WTC11 (cell line): ENCODE results near the gene SMOC2. TPM values are rescaled to one million over a fixed set of nuclear protein-coding genes. Genes with fewer than 3 reads are reported as not detected.
A peak's percentile ranks its signal among the peaks of the same experiment; 100 is the strongest.

Experiments used
- ATAC-seq: fragments of 200-7000 bp; cut with Tn5 transposase; 2 replicates; pipeline ENCODE4 v1.10.0; 2021; ENCODE audit warnings: mild to moderate bottlenecking, moderate library complexity
- CTCF ChIA-PET: fragments of 300-600 bp; sonication (Branson Sonifier 250); formaldehyde crosslinking; loops from one replicate; lab custom pipeline; 2021; ENCODE audit warnings: antibody characterized with exemption; lab: Charles Lee
- POLR2A ChIA-PET: fragments of 350-600 bp; sonication (Branson Sonifier 250); formaldehyde crosslinking; loops from one replicate; lab custom pipeline; 2021; ENCODE audit warnings: antibody characterized with exemption; lab: Charles Lee
- DNase-seq: peaks from one replicate; pipeline ENCODE4 v3.0.0; 2021; ENCODE audit warnings: low spot score
- H3K27ac Mint-ChIP-seq: 2 replicates; pipeline ENCODE4 v1.8.0; 2021; ENCODE audit warnings: mixed read lengths
- H3K27me3 Mint-ChIP-seq: 2 replicates; pipeline ENCODE4 v1.8.0; 2021; ENCODE audit warnings: low read depth, mild to moderate bottlenecking, moderate library complexity, mixed read lengths
- H3K36me3 Mint-ChIP-seq: 2 replicates; pipeline ENCODE4 v1.8.0; 2021; ENCODE audit warnings: mixed read lengths
- H3K4me1 Mint-ChIP-seq: 2 replicates; pipeline ENCODE4 v1.8.0; 2022; ENCODE audit warnings: mixed read lengths
- H3K4me3 Mint-ChIP-seq: 2 replicates; pipeline ENCODE4 v1.8.0; 2021; ENCODE audit warnings: mild to moderate bottlenecking, moderate library complexity, mixed read lengths
- H3K9me3 Mint-ChIP-seq: 2 replicates; pipeline ENCODE4 v1.8.0; 2021; ENCODE audit warnings: mixed read lengths
- JUN ChIP-seq: sonication (generic); formaldehyde crosslinking; IDR thresholded peaks from 2 replicates; pipeline ENCODE4 v1.8.0; 2023; ENCODE audit warnings: mild to moderate bottlenecking, missing genetic modification reagents
- MXD4 ChIP-seq: fragments of 250-450 bp; sonication (Bioruptor Pico); IDR thresholded peaks from 2 replicates; pipeline ENCODE4 v1.8.0; 2021; ENCODE audit warnings: mild to moderate bottlenecking, moderate library complexity, borderline replicate concordance
- NFYB ChIP-seq: sonication (generic); formaldehyde crosslinking; conservative IDR thresholded peaks from 2 replicates; pipeline ENCODE4 v1.8.0; 2022; ENCODE audit warnings: low read depth, missing genetic modification reagents
- RELA ChIP-seq: sonication (generic); formaldehyde crosslinking; IDR thresholded peaks from 2 replicates; pipeline ENCODE4 v1.8.1; 2022; ENCODE audit warnings: missing genetic modification reagents, mild to moderate bottlenecking, borderline replicate concordance
- RORB ChIP-seq: fragments of 250-450 bp; sonication (Bioruptor Pico); IDR thresholded peaks from 2 replicates; pipeline ENCODE4 v1.9.0; 2021; ENCODE audit warnings: mild to moderate bottlenecking
- SOX15 ChIP-seq: fragments of 250-450 bp; sonication (Bioruptor Pico); IDR thresholded peaks from 2 replicates; pipeline ENCODE4 v1.9.0; 2021; ENCODE audit warnings: mild to moderate bottlenecking
- ZBTB21 ChIP-seq: sonication (generic); formaldehyde crosslinking; IDR thresholded peaks from 2 replicates; pipeline ENCODE4 v1.8.1; 2023; ENCODE audit warnings: mild to moderate bottlenecking, missing genetic modification reagents, borderline replicate concordance
- ZNF121 ChIP-seq: sonication (generic); formaldehyde crosslinking; IDR thresholded peaks from 2 replicates; pipeline ENCODE4 v1.8.0; 2023; ENCODE audit warnings: missing genetic modification reagents
- ZNF138 ChIP-seq: sonication (generic); formaldehyde crosslinking; conservative IDR thresholded peaks from 2 replicates; pipeline ENCODE4 v1.8.1; 2022; ENCODE audit warnings: mild to moderate bottlenecking, moderate library complexity, missing genetic modification reagents
- ZNF263 ChIP-seq: sonication (generic); formaldehyde crosslinking; IDR thresholded peaks from 2 replicates; pipeline ENCODE4 v1.8.1; 2022; ENCODE audit warnings: low read depth, mild to moderate bottlenecking, moderate library complexity, missing genetic modification reagents
- ZNF317 ChIP-seq: sonication (generic); formaldehyde crosslinking; IDR thresholded peaks from 2 replicates; pipeline ENCODE4 v1.8.1; 2023; ENCODE audit warnings: low read depth, mild to moderate bottlenecking, moderate library complexity, missing genetic modification reagents, borderline replicate concordance
- total RNA-seq: library from RNA; stranded (reverse); gene quantifications from 3 replicates; pipeline ENCODE4 v1.2.3, GENCODE V29; 2021
- TF ChIP-seq, protein P1 (sequence below): sonication (generic); formaldehyde crosslinking; IDR thresholded peaks from 2 replicates; pipeline ENCODE4 v1.8.1; 2023; ENCODE audit warnings: mild to moderate bottlenecking, missing genetic modification reagents, moderate library complexity
- TF ChIP-seq, protein P2 (sequence below): fragments of 250-450 bp; sonication (Bioruptor Pico); IDR thresholded peaks from 2 replicates; pipeline ENCODE4 v1.9.0; 2021; ENCODE audit warnings: moderate library complexity, mild to moderate bottlenecking, inconsistent platforms, borderline replicate concordance
- TF ChIP-seq, protein P3 (sequence below): sonication (generic); formaldehyde crosslinking; IDR thresholded peaks from 2 replicates; pipeline ENCODE4 v1.8.0; 2022; ENCODE audit warnings: mild to moderate bottlenecking, missing genetic modification reagents
- TF ChIP-seq, protein P4 (sequence below): fragments of 250-450 bp; sonication (Bioruptor Pico); IDR thresholded peaks from 2 replicates; pipeline ENCODE4 v1.9.0; 2021; ENCODE audit warnings: mild to moderate bottlenecking
- TF ChIP-seq, protein P5 (sequence below): sonication (generic); formaldehyde crosslinking; conservative IDR thresholded peaks from 2 replicates; pipeline ENCODE4 v1.8.1; 2023; ENCODE audit warnings: mild to moderate bottlenecking, low read depth, missing genetic modification reagents, moderate library complexity
- TF ChIP-seq, protein P6 (sequence below): sonication (generic); formaldehyde crosslinking; IDR thresholded peaks from 2 replicates; pipeline ENCODE4 v1.8.1; 2022; ENCODE audit warnings: missing genetic modification reagents, borderline replicate concordance

SMOC2 gene
- total RNA-seq, 1 experiment from 2014 or later = 3.9 TPM

DNA sequence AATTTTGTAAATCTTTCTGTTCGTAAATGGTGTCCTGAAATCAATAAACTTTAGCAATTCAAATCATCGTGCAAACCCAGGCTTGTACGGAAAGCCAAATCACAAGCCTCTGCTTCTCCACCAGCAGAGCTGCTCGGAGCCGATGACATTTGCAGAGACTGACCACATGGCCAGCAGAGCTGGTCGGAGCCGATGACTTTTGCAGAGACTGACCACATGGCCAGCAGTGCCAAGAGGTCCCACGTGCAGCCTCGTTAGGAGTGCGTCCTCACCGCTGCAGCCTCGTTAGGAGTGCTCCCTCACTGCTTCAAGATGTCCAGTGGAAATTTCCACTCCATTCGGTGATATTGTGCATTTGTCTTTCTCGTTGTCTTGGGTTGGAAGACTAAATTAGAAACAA lies 28.5 kb downstream of the SMOC2 start (continued):
- TF ChIP-seq, protein P1, sequence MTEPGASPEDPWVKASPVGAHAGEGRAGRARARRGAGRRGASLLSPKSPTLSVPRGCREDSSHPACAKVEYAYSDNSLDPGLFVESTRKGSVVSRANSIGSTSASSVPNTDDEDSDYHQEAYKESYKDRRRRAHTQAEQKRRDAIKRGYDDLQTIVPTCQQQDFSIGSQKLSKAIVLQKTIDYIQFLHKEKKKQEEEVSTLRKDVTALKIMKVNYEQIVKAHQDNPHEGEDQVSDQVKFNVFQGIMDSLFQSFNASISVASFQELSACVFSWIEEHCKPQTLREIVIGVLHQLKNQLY (CRISPR knock-in tag) = no peak
- no peak for TF ChIP-seq ZNF121 (CRISPR knock-in tag)
- TF ChIP-seq, all 79 proteins: peak for 0

DNA sequence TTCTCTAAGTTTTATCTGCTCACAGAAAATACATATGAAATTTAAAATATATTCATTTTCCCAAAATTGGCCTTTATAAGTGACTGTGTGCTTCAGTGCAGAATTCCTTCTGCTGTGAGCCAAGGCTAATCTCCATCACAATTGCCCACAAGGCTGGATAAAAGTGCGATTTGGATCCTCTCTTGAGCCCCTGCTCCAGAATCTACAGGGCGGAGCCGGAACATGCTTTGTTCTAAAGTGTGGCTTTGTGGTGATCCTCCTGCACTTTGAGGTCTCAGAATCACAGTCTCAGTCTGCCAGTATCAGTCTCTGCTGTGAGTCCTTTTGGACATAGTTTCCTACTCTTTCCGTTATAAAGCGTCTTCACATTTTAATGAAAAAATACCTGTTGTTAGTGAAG lies 28.9 kb downstream of the SMOC2 start:
- H3K4me1 Mint-ChIP-seq = peaks cover 17% of the 10 kb centered on the region
- CTCF ChIA-PET = no interaction called here
- peaks cover 6% of the 10 kb centered on the region for H3K9me3 Mint-ChIP-seq
- no peak overlapping the region for H3K27ac Mint-ChIP-seq
- TF ChIP-seq JUN (CRISPR knock-in tag) (no peak), ZBTB21 (CRISPR knock-in tag) (no peak), NFYB (CRISPR knock-in tag) (no peak), ZNF263 (CRISPR knock-in tag) (no peak), RELA (CRISPR knock-in tag) (no peak), ZNF138 (CRISPR knock-in tag) (no peak)
- TF ChIP-seq, protein P2, sequence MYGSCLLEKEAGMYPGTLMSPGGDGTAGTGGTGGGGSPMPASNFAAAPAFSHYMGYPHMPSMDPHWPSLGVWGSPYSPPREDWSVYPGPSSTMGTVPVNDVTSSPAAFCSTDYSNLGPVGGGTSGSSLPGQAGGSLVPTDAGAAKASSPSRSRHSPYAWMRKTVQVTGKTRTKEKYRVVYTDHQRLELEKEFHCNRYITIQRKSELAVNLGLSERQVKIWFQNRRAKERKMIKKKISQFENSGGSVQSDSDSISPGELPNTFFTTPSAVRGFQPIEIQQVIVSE (CRISPR knock-in tag) = no peak
- TF ChIP-seq, protein P3, sequence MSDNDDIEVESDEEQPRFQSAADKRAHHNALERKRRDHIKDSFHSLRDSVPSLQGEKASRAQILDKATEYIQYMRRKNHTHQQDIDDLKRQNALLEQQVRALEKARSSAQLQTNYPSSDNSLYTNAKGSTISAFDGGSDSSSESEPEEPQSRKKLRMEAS (CRISPR knock-in tag) = no peak
- TF ChIP-seq, protein P4, sequence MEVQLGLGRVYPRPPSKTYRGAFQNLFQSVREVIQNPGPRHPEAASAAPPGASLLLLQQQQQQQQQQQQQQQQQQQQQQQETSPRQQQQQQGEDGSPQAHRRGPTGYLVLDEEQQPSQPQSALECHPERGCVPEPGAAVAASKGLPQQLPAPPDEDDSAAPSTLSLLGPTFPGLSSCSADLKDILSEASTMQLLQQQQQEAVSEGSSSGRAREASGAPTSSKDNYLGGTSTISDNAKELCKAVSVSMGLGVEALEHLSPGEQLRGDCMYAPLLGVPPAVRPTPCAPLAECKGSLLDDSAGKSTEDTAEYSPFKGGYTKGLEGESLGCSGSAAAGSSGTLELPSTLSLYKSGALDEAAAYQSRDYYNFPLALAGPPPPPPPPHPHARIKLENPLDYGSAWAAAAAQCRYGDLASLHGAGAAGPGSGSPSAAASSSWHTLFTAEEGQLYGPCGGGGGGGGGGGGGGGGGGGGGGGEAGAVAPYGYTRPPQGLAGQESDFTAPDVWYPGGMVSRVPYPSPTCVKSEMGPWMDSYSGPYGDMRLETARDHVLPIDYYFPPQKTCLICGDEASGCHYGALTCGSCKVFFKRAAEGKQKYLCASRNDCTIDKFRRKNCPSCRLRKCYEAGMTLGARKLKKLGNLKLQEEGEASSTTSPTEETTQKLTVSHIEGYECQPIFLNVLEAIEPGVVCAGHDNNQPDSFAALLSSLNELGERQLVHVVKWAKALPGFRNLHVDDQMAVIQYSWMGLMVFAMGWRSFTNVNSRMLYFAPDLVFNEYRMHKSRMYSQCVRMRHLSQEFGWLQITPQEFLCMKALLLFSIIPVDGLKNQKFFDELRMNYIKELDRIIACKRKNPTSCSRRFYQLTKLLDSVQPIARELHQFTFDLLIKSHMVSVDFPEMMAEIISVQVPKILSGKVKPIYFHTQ (CRISPR knock-in tag) = no peak
- POLR2A ChIA-PET = no interaction called here
- ATAC-seq = no peak
- no peak overlapping the region for H3K4me3 Mint-ChIP-seq
- DNase-seq = no peak
- H3K36me3 Mint-ChIP-seq = no peaks in the 10 kb centered on the region
- no peaks in the 10 kb centered on the region for H3K27me3 Mint-ChIP-seq

DNA sequence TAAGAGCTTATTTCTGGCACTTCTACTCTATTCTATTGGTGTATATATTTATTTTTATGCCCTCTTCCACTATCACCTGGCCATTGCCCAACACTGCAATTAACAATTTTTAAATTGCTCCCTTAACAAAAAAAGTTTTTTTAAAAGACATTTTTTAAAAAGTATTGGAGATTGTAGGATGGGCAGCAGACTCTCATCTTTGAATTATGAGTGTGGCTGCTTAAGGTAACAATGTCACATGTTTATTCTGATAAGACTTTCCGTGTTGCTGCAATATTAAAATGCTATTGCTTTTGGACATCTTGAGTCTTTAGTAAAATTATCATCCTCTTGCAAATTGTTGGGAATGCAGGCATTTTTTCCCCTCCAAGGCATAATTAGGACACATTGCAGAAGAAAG lies 31.4 kb downstream of the SMOC2 start:
- no peaks in the 10 kb centered on the region; the same call in 1 of the 2 replicates for H3K27me3 Mint-ChIP-seq
- POLR2A ChIA-PET = no interaction called here
- H3K4me1 Mint-ChIP-seq = peaks cover 13% of the 10 kb centered on the region
- no peaks in the 10 kb centered on the region for H3K36me3 Mint-ChIP-seq
- no peak overlapping the region for H3K4me3 Mint-ChIP-seq
- no peak for DNase-seq
- CTCF ChIA-PET = no interaction called here
- no peak overlapping the region for H3K27ac Mint-ChIP-seq
- H3K9me3 Mint-ChIP-seq = peaks cover 6% of the 10 kb centered on the region
- TF ChIP-seq, protein P5, sequence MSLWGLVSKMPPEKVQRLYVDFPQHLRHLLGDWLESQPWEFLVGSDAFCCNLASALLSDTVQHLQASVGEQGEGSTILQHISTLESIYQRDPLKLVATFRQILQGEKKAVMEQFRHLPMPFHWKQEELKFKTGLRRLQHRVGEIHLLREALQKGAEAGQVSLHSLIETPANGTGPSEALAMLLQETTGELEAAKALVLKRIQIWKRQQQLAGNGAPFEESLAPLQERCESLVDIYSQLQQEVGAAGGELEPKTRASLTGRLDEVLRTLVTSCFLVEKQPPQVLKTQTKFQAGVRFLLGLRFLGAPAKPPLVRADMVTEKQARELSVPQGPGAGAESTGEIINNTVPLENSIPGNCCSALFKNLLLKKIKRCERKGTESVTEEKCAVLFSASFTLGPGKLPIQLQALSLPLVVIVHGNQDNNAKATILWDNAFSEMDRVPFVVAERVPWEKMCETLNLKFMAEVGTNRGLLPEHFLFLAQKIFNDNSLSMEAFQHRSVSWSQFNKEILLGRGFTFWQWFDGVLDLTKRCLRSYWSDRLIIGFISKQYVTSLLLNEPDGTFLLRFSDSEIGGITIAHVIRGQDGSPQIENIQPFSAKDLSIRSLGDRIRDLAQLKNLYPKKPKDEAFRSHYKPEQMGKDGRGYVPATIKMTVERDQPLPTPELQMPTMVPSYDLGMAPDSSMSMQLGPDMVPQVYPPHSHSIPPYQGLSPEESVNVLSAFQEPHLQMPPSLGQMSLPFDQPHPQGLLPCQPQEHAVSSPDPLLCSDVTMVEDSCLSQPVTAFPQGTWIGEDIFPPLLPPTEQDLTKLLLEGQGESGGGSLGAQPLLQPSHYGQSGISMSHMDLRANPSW (CRISPR knock-in tag) = no peak
- TF ChIP-seq ZBTB21 (CRISPR knock-in tag) (no peak), ZNF317 (CRISPR knock-in tag) (peak; percentile 77; the same call in 1 of the 2 replicates)
- no peak for ATAC-seq

DNA sequence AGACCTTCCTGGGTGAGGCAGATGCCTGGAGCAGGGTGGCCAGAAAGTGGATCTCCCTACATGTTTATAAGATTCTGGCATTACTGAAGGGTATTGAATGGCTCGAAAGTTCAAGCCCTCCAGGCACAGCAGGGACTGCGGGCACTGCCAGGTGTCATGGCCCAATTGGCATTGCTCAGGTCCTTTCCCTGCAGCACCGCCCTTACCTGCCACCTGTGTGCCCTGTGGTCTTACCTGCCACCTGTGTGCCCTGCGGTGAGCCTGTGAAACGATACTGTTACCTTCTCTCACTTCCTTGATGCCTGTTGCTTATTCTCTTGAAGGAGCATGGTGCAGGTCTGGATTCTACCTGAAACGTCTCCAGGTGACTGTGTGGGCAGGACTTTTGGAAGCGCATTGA lies 32.2 kb downstream of the SMOC2 start:
- POLR2A ChIA-PET = no interaction called here
- H3K27me3 Mint-ChIP-seq = no peaks in the 10 kb centered on the region; the same call in 1 of the 2 replicates
- peaks cover 13% of the 10 kb centered on the region for H3K4me1 Mint-ChIP-seq
- H3K36me3 Mint-ChIP-seq = no peaks in the 10 kb centered on the region
- no peak overlapping the region for H3K27ac Mint-ChIP-seq
- peaks cover 10% of the 10 kb centered on the region for H3K9me3 Mint-ChIP-seq
- no peak for DNase-seq
- no peak for ATAC-seq
- CTCF ChIA-PET = no interaction called here
- no peak overlapping the region for H3K4me3 Mint-ChIP-seq
- TF ChIP-seq RORB (CRISPR knock-in tag) (no peak), SOX15 (CRISPR knock-in tag) (no peak), MXD4 (no peak)
- TF ChIP-seq, protein P6, sequence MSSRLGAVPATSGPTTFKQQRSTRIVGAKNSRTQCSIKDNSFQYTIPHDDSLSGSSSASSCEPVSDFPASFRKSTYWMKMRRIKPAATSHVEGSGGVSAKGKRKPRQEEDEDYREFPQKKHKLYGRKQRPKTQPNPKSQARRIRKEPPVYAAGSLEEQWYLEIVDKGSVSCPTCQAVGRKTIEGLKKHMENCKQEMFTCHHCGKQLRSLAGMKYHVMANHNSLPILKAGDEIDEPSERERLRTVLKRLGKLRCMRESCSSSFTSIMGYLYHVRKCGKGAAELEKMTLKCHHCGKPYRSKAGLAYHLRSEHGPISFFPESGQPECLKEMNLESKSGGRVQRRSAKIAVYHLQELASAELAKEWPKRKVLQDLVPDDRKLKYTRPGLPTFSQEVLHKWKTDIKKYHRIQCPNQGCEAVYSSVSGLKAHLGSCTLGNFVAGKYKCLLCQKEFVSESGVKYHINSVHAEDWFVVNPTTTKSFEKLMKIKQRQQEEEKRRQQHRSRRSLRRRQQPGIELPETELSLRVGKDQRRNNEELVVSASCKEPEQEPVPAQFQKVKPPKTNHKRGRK (CRISPR knock-in tag) = no peak
- TF ChIP-seq, protein P4 (CRISPR knock-in tag) = no peak
